Measurements from ENCODE around the gene LTB4R2. TPM values are rescaled to one million over a fixed set of nuclear protein-coding genes. Genes with fewer than 3 reads are reported as not detected.

Gene LTB4R2
- total RNA-seq, 8 experiments from 2014 or later = 1.3 to 14.6 (median 2.3) TPM

DNA sequence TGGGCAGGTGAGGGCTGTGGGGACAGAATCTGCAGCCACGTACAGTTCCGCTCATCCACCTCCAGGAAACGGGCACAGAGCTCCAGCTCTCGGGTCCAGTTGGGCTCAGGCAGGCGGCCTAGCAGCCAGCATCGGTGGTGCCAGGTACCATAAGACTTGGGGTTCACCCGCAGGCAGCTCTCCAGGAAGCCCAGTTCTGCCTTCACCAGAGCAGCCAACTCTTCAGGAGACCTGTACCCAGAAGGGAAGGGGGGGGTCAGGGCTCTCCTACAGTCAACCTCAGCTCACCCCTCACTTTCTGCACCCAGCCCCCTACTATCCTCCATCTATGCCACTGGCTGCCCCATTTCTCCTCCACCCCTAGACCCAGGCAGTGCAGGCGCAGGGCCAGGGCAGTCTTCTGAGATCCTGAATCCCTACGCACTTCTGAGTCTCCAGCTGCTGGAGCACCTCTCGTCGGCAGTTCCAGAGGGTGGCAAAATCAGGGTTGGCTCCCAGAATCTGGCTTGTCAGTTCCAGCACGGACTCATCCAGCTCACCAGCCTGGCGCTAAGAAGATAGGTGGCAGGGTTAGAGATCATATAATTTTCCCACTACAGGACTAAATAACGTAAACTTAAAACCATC lies 39.9 kb upstream of the LTB4R2 start:
- Histone ChIP-seq H3K4me1 (replicated peaks in 1 of 2) (peaks cover 0 to 2% of the 10 kb centered on the region in 2 donors), H3K4me3 (no peak overlapping the region), H3K27ac (no peak overlapping the region)
- in situ Hi-C loops (cut with MboI; ENCODE audit: low pct_unique_long_range_greater_than_20kb in 2 of 9, low sequenced_read_pairs in 9 of 9, unreplicated experiment in 9 of 9) = no loop called here
- no peak for ATAC-seq (replicated peaks in 6 of 8)
- WGBS, 10 experiments = 76 to 100% (median 100%) methylated on average over 1 to 3 of the region's 14 CpGs; no CpG with 5 or more reads in 1 of the 10 experiments

DNA sequence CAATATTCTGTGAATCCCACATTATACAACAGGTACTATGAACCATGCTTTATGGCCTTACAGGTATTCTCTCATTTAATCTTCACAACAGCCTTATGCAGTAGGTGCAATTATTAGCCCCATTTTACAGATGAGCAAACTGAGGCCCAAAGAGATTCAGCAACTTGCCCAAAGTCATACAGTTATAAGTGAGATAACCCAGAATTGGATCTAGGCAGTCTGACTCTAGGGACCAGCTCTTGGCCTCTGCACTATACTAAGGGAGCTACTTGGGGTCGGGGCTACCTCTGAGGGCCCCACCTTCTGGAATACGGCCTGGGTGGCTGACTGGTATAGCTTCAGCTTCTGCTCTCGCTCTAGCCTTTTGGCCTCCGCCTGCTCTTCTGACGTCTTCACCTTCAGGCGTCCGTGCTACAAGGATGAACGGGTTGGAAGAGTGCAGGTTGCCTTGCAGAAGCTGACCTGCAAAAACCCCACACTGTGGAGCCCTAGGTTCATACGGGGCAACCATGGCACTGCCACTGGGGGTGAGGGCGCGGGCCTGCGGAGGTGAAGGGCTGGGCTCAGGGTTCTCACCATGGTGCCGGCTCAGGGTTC lies 39.3 kb upstream of the LTB4R2 start:
- ATAC-seq (replicated peaks in 6 of 8) = no peak
- H3K4me1 ChIP-seq (replicated peaks in 1 of 2) = peaks cover 0 to 2% of the 10 kb centered on the region in 2 donors
- in situ Hi-C loops (cut with MboI; ENCODE audit: low pct_unique_long_range_greater_than_20kb in 2 of 9, low sequenced_read_pairs in 9 of 9, unreplicated experiment in 9 of 9) = no loop called here
- 0 to 50% (median 38%) methylated on average over 2 to 3 of the region's 13 CpGs; no CpG with 5 or more reads in 4 of the 10 experiments for WGBS, 10 experiments
- H3K4me3 ChIP-seq = peak overlapping the region; percentile 74 to 95 (median 92)
- H3K27ac ChIP-seq = peak overlapping the region; percentile 95

DNA sequence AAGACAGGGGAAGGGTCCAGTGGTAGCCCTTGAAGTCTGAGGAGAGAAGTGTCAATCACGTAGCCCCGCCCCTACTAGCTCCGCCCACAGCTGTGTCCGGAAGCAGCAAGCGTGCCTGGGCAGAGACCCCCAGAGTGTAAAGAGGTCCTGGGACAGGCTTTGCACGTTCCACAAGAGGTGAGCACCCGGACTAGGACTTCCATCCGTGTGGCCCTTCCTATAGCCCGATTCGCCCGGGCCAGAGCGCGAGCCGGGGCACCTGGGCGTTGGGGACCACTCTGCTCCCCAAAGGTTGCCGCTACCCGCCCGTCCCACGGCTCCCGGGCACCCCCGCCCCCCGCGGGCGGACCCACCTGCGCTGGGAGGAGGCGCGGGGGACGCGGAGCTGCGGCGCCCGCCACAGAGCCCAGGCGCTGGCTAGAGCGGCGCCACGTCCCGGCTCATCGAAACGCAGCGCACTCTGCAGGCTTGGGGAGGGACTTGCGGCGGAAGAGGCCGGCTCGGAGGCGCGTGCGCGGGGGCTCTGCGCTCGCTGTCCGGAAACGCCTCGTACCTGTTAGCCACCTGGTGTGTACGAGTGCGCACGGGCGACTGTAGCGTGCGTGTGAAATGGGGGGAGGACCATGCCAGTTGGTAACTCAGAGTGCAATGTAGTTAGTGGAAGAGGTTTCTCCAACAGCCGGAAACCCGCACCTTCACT lies 38.7 kb upstream of the LTB4R2 start, which contains the start of gene RABGGTA:
TSS of gene RABGGTA (minus strand) at position 464 of the 700 bp plus-strand sequence. CDS start 482 bp downstream, outside the sequence.
- ATAC-seq (replicated peaks in 6 of 8) = peak; percentile 94 to 98 (median 96)
- H3K4me3 ChIP-seq = peak within 1 kb of the TSS; percentile 74 to 95 (median 92)
- H3K4me1 ChIP-seq (replicated peaks in 1 of 2) = peaks cover 0 to 2% of the 10 kb centered on the region in 2 donors
- peak within 1 kb of the TSS; percentile 95 for H3K27ac ChIP-seq
- in situ Hi-C loops (cut with MboI; ENCODE audit: low pct_unique_long_range_greater_than_20kb in 2 of 9, low sequenced_read_pairs in 9 of 9, unreplicated experiment in 9 of 9) = no loop called here
- WGBS, 10 experiments = 0 to 30% (median 0%) methylated on average over 1 to 2 of the region's 61 CpGs; no CpG with 5 or more reads in 7 of the 10 experiments

DNA sequence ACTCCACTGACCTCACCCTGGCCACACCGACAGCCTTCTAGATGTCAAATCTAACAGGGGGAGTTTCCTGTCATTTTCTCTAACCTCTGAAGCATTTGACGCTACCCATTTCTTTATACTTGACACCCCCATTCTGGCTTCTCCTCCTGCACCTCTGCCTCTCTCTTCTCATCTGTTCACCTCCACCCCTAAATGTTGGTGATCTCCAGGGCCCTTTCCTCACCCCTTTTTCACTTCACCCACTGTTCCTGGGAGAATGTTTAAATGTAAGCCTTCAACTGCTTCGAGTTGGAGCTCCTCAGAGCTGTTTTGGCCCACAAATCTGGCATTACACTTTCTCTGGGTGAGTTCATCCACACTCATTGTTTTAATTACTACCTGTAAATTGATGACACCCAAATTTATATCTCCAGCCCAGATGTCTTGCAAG lies 38.1 kb upstream of the LTB4R2 start:
- in situ Hi-C loops (cut with MboI; ENCODE audit: low pct_unique_long_range_greater_than_20kb in 2 of 9, low sequenced_read_pairs in 9 of 9, unreplicated experiment in 9 of 9) = no loop called here
- 0 to 14% (median 3%) methylated on average over 1 to 2 of the region's 3 CpGs; no CpG with 5 or more reads in 2 of the 10 experiments for WGBS, 10 experiments
- H3K4me1 ChIP-seq (replicated peaks in 1 of 2) = peaks cover 0 to 2% of the 10 kb centered on the region in 2 donors
- H3K4me3 ChIP-seq = peak overlapping the region; percentile 74 to 95 (median 92)
- peak in 1 of 8 experiments; percentile 25 for ATAC-seq (replicated peaks in 6 of 8)
- H3K27ac ChIP-seq = peak overlapping the region in 1 of 2 donors; percentile 95

DNA sequence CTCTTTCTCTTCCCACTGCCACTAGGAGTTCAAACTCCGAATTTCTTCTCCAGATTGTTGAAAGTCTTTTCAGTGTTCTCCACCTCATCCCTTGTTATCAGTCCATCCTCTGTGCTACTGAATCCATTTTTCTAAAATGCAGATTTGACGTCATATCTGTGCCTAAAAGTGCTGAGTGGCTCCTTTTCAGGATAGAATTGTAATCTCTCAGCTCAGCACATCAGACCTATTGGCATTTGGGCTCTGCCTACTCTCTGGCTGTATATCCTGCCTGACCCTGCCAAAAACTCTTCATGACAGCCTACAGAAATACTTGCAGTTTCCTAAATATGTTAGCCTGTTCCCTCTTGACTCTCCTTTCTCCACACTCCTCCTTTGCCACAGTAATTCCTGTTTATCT lies 37.5 kb upstream of the LTB4R2 start:
- Histone ChIP-seq H3K27ac (no peak overlapping the region), H3K4me3 (no peak overlapping the region), H3K4me1 (replicated peaks in 1 of 2) (peaks cover 0 to 2% of the 10 kb centered on the region in 2 donors)
- ATAC-seq (replicated peaks in 6 of 8) = no peak
- WGBS, 10 experiments = 75 to 100% (median 85%) methylated on average over 1 to 2 of the region's 2 CpGs; no CpG with 5 or more reads in 1 of the 10 experiments
- in situ Hi-C loops (cut with MboI; ENCODE audit: low pct_unique_long_range_greater_than_20kb in 2 of 9, low sequenced_read_pairs in 9 of 9, unreplicated experiment in 9 of 9) = no loop called here

DNA sequence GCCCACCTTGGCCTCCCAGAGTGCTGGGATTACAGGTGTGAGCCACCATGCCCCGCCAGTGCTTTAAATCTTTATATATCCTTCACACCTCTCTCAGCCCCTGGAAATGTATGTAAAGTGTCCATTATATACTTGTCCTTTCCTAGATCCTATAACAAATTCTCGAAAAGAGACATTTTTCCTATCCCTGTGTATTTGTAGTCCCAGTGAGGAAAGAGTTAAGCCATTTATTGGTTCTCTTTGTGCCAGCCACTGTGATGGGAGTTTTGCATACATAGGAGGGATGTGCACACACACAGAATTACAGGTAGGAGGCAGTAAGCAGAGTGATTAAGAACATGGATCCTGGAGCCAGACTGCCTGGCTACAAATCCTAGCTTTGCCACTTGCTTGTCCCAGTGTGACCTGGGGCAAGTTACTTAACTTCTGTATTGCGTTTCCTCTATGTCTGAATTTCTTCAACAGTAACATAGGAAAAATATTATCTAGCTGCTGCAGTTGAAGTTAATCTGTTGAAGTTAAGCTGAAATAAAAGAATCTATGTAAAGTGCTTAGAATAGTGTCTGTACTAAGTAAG lies 36.4 kb upstream of the LTB4R2 start:
- Histone ChIP-seq H3K4me3 (no peak overlapping the region), H3K27ac (no peak overlapping the region), H3K4me1 (replicated peaks in 1 of 2) (peaks cover 0 to 2% of the 10 kb centered on the region in 2 donors)
- no peak for ATAC-seq (replicated peaks in 6 of 8)
- WGBS, 10 experiments = 80 to 100% (median 92%) methylated on average over 1 to 2 of the region's 3 CpGs; no CpG with 5 or more reads in 3 of the 10 experiments
- in situ Hi-C loops (cut with MboI; ENCODE audit: low pct_unique_long_range_greater_than_20kb in 2 of 9, low sequenced_read_pairs in 9 of 9, unreplicated experiment in 9 of 9) = no loop called here

DNA sequence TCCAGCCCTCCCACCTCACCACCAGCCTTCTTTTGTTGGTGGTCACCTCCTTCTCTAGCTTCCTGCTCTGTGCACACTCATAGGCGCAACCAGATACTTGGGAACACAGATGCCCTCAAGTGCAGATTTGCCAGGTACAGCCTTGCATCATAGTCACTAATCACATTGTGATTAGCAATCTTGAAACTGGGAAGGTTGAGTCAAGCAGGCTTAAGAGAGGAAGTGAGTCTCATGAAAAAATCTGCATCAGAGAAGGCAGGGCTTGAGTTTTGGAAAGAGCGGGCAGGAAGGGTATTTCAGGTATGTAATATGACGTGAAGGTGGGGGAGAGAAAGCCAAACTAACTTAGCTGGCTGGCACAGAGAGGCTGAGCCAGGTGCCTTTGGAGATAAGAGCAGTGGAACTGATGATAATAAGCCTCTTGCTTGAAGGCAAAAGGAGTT lies 35.8 kb upstream of the LTB4R2 start:
- Histone ChIP-seq H3K27ac (no peak overlapping the region), H3K4me3 (no peak overlapping the region), H3K4me1 (replicated peaks in 1 of 2) (peaks cover 0 to 2% of the 10 kb centered on the region in 2 donors)
- in situ Hi-C loops (cut with MboI; ENCODE audit: low pct_unique_long_range_greater_than_20kb in 2 of 9, low sequenced_read_pairs in 9 of 9, unreplicated experiment in 9 of 9) = no loop called here
- WGBS, 10 experiments = 55 to 100% (median 92%) methylated on average over 1 to 3 of the region's 3 CpGs; no CpG with 5 or more reads in 3 of the 10 experiments
- no peak for ATAC-seq (replicated peaks in 6 of 8)

DNA sequence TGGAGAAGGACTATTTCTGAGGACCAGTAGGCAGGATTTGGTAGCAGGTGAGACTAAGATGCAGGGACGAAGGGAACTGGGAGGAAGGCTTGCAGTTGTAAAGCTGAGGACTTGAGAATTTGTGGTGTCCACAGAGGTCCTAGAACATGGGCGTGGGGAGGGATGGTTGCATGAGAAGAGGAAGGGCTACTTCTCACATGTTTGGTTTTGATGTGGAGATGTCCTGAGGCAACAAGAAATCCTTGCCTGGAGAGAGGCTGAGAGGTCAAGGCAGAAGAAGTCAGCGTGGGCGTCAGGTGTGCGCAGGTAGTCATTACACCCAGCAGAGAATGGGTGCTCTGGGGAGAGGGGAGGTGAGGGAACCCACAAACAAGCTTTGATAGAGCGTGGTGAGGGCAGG lies 32.9 kb upstream of the LTB4R2 start:
- Histone ChIP-seq H3K4me1 (replicated peaks in 1 of 2) (no peaks in the 10 kb centered on the region), H3K4me3 (no peak overlapping the region), H3K27ac (no peak overlapping the region)
- no peak for ATAC-seq (replicated peaks in 6 of 8)
- in situ Hi-C loops (cut with MboI; ENCODE audit: low pct_unique_long_range_greater_than_20kb in 2 of 9, low sequenced_read_pairs in 9 of 9, unreplicated experiment in 9 of 9) = no loop called here
- 60 to 100% (median 83%) methylated on average over 1 to 4 of the region's 6 CpGs; no CpG with 5 or more reads in 2 of the 10 experiments for WGBS, 10 experiments

DNA sequence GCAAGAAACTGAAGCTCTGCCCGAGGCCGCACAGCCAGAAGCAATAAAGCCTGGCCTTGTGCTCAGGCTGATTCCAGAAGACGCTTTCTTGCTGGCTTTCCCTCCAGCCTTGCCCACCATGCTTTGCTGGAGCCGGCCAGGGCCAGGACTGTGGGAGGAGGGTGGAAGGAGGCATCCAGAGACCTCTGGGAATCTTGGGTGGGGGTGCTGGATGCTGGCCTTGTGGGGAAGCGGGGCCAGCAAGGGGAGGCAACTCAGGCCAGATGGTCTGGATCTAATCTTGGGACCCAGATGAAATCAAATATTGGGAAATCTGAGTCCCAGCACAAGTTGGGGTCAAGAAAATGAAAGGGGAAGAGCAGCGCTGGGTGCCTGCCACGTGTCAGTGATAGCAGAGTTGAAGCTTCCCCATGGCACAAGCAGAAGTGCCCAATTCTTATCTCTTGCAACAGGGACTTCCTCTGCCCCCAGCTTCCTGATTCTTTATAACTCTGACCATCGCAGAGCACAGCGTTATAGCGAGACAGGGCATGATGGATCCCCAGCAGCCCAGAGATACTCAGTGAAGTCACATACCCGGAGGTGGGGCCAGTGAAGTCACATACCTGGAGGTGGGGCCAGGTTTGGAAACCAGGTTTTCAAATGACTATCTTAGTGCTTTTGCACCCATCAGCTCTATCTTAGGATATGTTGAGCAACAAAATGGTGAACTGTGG lies 32.2 kb upstream of the LTB4R2 start:
- H3K4me3 ChIP-seq = no peak overlapping the region
- 45 to 92% (median 82%) methylated on average over 2 to 6 of the region's 11 CpGs; no CpG with 5 or more reads in 3 of the 10 experiments for WGBS, 10 experiments
- H3K27ac ChIP-seq = no peak overlapping the region
- in situ Hi-C loops (cut with MboI; ENCODE audit: low pct_unique_long_range_greater_than_20kb in 2 of 9, low sequenced_read_pairs in 9 of 9, unreplicated experiment in 9 of 9) = no loop called here
- no peaks in the 10 kb centered on the region for H3K4me1 ChIP-seq (replicated peaks in 1 of 2)
- no peak for ATAC-seq (replicated peaks in 6 of 8)

DNA sequence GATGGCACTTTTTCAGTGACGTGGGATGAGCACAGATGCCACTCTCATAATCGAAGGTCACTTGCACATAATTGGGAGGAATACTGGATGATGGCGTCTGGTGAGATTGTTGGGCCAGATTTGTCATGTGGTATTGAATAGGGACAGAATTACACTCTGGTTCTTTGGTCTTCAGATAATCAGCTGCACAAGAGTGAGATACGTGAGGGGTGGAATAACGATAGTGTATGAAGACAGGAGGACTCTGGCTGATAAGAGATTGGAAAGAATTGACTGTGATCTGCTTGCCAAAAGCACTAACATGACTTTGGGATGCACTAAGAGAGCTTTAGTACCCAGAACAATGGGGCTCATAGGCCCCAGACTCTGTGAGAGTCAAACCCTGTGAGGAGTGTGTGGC lies 31.5 kb upstream of the LTB4R2 start:
- no peak overlapping the region for H3K27ac ChIP-seq
- H3K4me3 ChIP-seq = no peak overlapping the region

DNA sequence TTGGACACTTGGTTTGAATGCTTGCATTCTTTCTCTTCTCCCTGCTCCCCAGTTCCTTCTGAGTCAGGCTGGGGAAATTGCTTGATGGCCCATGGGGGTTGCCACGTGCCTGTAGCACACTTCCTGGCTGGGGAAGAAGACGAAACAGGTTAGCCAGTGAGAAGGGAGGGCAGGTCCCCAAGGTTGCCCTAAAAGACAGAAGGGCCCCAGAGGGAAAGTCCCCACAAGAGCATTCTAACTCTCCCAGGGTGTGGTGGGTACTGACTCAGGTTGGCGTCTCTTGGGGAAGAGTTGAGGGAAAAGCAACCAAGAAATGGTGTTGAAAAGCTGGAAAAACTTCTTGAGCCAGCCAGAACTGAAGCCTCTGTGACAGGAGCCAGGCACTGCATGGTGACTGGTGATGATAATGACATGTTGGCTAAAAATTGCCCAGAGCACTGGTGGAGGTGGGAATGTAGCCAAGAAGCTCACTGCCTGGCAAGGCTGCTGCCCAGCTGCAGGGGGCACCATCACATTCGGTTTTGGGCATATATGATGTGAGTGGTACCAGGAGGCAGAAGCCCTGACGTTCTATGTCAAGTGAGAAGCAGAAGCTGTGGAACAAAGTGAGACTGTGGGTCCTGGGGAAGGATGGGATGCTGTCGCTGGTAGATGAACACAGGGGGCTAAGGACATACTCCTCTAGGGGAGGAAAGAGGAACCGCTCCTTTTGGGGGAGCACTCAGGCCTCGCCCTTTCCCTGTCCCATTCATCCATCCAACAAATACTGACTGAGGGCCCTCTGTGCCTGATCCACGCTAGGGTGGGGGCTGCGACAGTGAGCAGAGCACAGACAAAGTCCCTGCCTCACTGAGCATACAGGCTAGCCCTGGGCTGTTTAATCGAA lies 30.4 kb upstream of the LTB4R2 start:
- in situ Hi-C loops (cut with MboI; ENCODE audit: low pct_unique_long_range_greater_than_20kb in 2 of 9, low sequenced_read_pairs in 9 of 9, unreplicated experiment in 9 of 9) = no loop called here
- Histone ChIP-seq H3K27ac (no peak overlapping the region), H3K4me3 (no peak overlapping the region), H3K4me1 (replicated peaks in 1 of 2) (no peaks in the 10 kb centered on the region)
- 60 to 100% (median 76%) methylated on average over 1 to 6 of the region's 11 CpGs; no CpG with 5 or more reads in 4 of the 10 experiments for WGBS, 10 experiments
- peak in 2 of 8 experiments; percentile 3 to 59 for ATAC-seq (replicated peaks in 6 of 8)

More for the DNA sequence above, 31.5 kb upstream of the LTB4R2 start:
- H3K4me1 ChIP-seq (replicated peaks in 1 of 2) = no peaks in the 10 kb centered on the region
- no peak for ATAC-seq (replicated peaks in 6 of 8)
- 71 to 100% (median 91%) methylated on average over 1 to 5 of the region's 5 CpGs; no CpG with 5 or more reads in 2 of the 10 experiments for WGBS, 10 experiments
- in situ Hi-C loops (cut with MboI; ENCODE audit: low pct_unique_long_range_greater_than_20kb in 2 of 9, low sequenced_read_pairs in 9 of 9, unreplicated experiment in 9 of 9) = no loop called here

Measured in motor neuron (in vitro differentiated cells).